GM21528 (cell line): Measurements from ENCODE around the gene PLA2R1.
"Not testable (repeated sequence)": the region's sequence is repeated elsewhere in the genome, so short reads cannot be mapped to it uniquely, and the experiment has no call there.

Source experiments
- ATAC-seq: cut with Tn5 transposase; IDR thresholded peaks from one replicate; pipeline ENCODE4 v1.9.1; 2021; ENCODE audit warnings: mild to moderate bottlenecking, moderate library complexity; ENCODE audit not compliant: unreplicated experiment, low FRiP score

Gene PLA2R1

GRCh38 chr2:159987181-159987580 lies 75.2 kb downstream of the PLA2R1 start:
- no peak for ATAC-seq

- no peak for ATAC-seq
Observed at GRCh38 chr2:159985656-159986055, 76.8 kb downstream of the PLA2R1 start.

DNA sequence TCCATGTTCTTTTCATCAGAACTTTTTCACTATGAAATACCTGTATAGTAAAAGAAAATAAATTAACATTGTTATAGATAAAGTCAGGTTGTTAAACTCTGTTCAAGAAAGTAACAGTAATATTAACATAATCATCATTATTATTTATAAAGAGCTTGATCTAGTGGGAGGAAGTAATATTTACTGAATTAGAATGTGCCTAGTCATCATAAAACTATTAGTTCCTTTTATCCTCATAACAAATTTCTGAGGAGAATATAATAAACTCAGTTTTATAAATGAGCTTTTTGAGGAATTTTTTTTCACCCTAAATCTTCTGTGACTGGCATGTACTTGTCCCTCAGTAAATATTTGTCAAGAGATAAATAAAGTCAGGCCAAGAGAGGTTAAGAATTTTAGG lies 78.4 kb downstream of the PLA2R1 start:
- ATAC-seq = no peak

DNA sequence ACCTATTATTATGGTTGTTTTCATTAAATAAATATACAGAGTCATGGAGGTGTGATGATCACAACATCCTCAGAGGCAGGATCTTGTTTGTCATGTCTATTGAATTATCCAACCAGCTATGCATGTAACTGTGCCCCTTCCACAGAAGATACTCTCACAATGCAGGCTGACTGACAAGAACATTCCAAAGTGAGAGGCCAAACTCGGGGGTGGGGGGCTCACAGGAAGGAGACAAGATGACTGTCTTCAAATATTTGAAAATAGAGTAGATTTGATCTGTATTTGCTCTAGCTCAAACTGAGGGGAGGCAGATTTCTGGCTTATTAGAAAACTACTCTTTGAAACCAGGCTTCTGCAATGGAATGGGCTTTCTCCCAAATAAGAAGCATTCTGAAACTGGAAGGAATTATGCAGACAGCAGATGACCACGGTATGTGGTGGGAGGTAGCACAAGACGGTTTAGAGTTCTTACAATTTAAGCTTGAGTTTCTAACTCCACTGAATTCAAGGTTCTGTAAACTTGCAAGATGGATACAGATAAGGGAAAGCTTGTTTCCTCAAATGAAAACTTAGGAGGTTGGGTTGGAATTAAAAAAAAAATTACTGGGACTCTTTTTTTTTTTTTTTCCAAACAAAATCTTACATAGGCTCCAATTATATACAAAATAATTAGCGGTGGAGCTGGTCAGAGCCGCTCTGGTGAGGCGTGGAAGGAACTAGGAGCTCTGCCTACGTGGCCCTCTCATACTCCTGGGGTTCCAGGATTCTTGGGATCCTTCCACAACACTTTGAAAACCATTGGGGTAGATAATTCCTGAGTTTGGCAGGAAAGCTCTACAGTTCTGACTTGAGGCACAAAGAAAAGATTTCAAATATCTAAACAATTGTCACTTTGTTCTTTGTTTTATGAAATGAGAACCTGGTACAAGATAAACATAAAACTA lies 79.3 kb downstream of the PLA2R1 start:
- no peak for ATAC-seq

GRCh38 chr2:159982270-159982669 lies 80.1 kb downstream of the PLA2R1 start:
- no peak for ATAC-seq

DNA sequence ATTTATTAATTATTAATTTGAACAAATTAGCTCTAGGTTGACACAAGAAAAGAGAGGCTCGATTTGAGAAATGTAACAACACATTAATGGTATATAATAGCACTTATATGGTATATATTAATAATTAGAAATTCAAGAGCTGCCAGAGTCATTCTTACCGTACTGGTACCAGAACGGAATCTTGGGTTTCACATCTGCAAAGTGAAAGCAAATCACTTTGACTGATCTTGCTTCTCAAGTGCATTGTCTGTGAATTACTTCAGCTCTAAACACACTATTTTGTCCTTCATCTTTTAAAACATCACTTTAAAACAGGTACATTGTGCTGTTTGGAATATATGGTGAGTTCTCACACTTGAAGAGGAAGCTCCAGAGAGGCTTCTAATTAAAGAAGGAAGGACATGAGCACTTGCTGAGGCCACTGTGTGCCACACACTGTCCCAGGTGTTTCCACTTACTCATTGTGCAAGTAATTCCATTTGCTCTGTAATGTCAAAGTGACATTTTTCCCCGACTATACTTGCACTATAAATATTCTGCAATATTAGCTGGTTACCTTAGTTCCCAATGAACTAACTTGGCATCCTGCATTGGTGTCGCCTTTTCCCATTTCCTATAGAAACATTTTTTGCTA lies 85.8 kb downstream of the PLA2R1 start:
- no peak for ATAC-seq

GRCh38 chr2:159973325-159973724 lies 89.1 kb downstream of the PLA2R1 start:
- no peak for ATAC-seq

DNA sequence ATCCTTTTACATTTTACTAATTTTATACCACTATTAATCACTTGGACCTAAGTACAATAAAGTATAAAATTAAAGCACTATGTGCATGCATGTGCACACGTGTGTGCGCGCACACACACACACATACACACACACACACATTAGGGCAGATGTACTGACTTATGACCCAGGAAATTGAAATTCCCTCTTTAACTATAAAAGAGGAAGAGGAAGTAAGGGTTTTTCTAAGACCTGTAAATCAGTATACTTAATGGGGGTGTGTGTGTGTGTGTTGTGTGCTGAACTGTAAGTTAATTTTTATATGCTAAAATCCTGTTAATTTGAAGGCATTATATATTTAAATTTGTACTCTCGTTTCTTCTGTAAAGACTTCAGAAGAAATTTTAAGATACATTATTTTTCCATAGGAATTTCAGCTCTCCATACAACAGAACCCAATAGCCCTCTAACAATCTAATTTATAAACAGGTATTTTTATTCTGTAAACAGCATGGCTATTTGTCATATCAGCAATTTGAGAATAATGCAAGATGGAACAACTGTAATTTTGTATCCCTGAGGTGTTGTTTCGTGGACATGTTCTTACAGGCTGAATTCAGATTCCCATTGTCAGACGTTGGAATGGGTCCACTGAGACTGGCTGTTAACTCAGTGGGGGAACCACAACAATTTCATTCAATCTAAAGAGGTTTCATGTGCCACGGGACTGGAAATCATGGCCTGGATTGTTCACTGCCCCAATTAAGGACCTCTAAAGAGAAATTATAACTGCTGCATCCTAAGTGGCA lies 90.9 kb downstream of the PLA2R1 start:
- ATAC-seq = no peak

GRCh38 chr2:159970548-159970947 lies 91.9 kb downstream of the PLA2R1 start:
- ATAC-seq = not testable (repeated sequence)

GRCh38 chr2:159968279-159968900 lies 94.0 kb downstream of the PLA2R1 start:
- no peak for ATAC-seq

- ATAC-seq = peak; percentile 76
Observed at GRCh38 chr2:159963700-159964099, 98.7 kb downstream of the PLA2R1 start.

DNA sequence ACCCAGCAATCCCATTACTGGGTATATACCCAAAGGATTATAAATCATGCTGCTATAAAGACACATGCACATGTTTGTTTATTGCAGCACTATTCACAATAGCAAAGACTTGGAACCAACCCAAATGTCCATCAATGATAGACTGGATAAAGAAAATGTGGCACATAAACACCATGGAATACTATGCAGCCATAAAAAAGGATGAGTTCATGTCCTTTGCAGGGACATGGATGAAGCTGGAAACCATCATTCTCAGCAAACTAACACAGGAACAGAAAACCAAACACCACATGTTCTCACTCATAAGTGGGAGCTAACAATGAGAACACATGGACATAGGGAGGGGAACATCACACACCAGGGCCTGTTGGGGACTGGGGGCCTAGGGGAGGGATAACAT lies 99.9 kb downstream of the PLA2R1 start:
- ATAC-seq = not testable (repeated sequence)

GRCh38 chr2:159961451-159961850 lies 101.0 kb downstream of the PLA2R1 start:
- ATAC-seq = no peak

GRCh38 chr2:159961037-159961436 lies 101.4 kb downstream of the PLA2R1 start:
- no peak for ATAC-seq

DNA sequence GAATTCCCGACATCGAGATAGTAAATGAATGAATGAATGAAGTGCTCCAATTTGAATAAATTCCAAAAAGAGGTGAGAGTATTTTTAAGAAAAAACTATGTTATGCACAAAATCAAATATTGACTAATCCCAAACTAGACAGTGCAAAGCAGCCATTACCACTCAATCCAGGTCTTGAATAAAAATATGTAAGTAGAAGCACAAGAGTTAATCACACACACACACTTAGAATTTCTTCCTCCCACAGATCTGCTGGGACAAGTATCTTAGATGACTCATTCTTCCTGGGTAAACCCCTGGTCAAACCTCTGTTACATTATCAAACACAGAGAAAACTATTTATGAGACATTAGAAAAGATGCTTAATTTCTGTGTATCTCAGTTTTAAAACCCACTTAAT lies 102.0 kb downstream of the PLA2R1 start:
- no peak for ATAC-seq

DNA sequence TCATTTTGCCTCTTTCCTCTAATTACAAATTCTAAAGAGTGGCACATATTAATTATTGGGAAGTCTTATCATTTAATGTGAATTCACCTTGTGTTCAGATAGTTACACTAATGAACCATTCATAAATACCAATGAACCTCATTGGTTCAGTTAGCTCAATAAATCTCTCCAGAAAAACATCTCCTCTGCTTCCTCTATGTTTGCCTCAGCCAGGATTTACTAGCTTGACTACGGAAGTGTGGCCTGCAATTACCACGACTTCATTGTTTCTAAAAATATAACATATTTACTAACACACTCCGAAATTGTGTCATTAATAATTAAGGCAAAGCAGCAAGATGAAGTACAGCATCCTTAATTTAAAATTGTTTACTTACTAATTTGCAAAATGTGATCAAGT lies 103.3 kb downstream of the PLA2R1 start:
- ATAC-seq = no peak

- no peak for ATAC-seq
Observed at GRCh38 chr2:159953136-159953823, 109.1 kb downstream of the PLA2R1 start.

DNA sequence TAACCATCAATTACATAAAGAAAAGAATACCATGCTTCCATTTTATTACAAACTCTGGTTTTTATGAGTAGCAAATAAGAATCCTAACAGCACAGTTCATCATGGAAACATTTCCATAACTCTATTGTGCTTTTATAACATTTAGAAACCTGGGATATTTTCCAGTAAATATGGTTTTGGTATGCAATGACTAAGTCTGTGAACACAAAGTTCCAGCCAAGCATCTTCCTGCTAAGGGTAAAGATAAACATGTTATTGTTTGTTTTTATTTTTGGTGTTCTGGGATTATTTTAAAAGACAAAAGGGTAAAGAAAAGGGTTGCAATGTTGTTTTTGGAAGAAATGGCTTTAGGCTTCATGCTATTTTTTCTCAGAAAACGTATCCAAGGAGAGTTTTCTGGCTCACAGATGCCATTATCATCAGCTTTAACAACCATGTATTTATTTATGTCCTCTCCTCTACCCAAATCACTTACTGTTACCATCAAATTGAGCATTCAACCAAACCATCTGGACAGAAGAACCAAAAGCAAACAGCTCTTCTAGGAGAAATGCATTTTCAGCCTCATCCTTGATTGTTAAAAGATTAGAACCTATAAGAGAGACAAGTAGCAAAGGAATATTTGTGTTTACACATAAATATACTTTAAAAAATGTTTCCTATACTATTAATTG lies 116.0 kb downstream of the PLA2R1 start:
- no peak for ATAC-seq

- no peak for ATAC-seq
Observed at GRCh38 chr2:159944874-159945273, 117.5 kb downstream of the PLA2R1 start.
